Breast epithelium (tissue), 4 donors: ENCODE measurements around the gene HPSE. TPM values are rescaled to one million over a fixed set of nuclear protein-coding genes. Genes with fewer than 3 reads are reported as not detected.

Experiments
- DNase-seq, 2 donors: peaks; one replicate each; pipeline ENCODE4 v3.0.0-alpha.2; 2019; ENCODE audit warnings: low spot score in 2 of 2
- H3K27ac ChIP-seq, 2 donors: fragments of 200-600 bp; sonication (generic) in 1 of 2; one replicate each; pipeline ENCODE4 v1.5.1; 2016 to 2019; ENCODE audit warnings: mild to moderate bottlenecking in 1 of 2
- H3K27me3 ChIP-seq, 2 donors: fragments of 200-600 bp; sonication (generic) in 1 of 2; one replicate each; pipeline versions ENCODE4 v1.5.1 to v1.6.0; 2017 to 2019; ENCODE audit warnings: control low read depth in 1 of 2, mild to moderate bottlenecking in 1 of 2
- H3K36me3 ChIP-seq: fragments of 200-600 bp; one replicate; pipeline ENCODE4 v1.5.1; 2019
- H3K4me1 ChIP-seq, 2 donors: fragments of 200-600 bp; sonication (generic); one replicate each; pipeline ENCODE4 v1.5.1; 2016 to 2019; ENCODE audit warnings: control low read depth in 1 of 2
- H3K4me3 ChIP-seq, 3 donors: fragments of 200-600 bp; sonication (generic); 1 replicate in 2 of 3; 2 replicates in 1 of 3; pipeline ENCODE4 v1.5.1; 2016 to 2019; ENCODE audit warnings: mild to moderate bottlenecking in 3 of 3, moderate library complexity in 2 of 3
- H3K9me3 ChIP-seq, 2 donors: fragments of 200-600 bp; sonication (generic) in 1 of 2; one replicate each; pipeline ENCODE4 v1.5.1; 2016 to 2019; ENCODE audit warnings: control low read depth in 1 of 2
- POLR2A ChIP-seq: fragments of 450-650 bp; IDR thresholded peaks from one replicate; pipeline ENCODE4 v1.6.1; 2016; ENCODE audit warnings: antibody characterized with exemption, mild to moderate bottlenecking, moderate library complexity
- POLR2AphosphoS5 ChIP-seq, 3 donors: sonication (generic); formaldehyde crosslinking; IDR thresholded peaks; one replicate each; pipeline ENCODE4 v1.6.1; 2017; ENCODE audit warnings: antibody characterized with exemption in 3 of 3
- intact Hi-C: fragments of 100-400 bp; cut with DNase I; formaldehyde crosslinking; loops from one replicate; pipeline ENCODE4 v1.15.1; 2023; ENCODE audit warnings: low total_unique reads
- total RNA-seq, 3 donors: library from RNA; depleted of rRNA; stranded (reverse); fragments of >200 nt; gene quantifications; one replicate each; pipeline ENCODE4 v1.1.0, GENCODE V29; 2016
- TF ChIP-seq, protein P1 (sequence below), 3 donors: fragments of 450-650 bp; IDR thresholded peaks; one replicate each; pipeline ENCODE4 v1.5.1; 2016 to 2017; ENCODE audit warnings: antibody characterized with exemption in 3 of 3, mild to moderate bottlenecking in 3 of 3, moderate library complexity in 3 of 3

Gene HPSE
- total RNA-seq, 3 donors from 2014 or later = 1.3 to 3.8 (median 1.6) TPM

DNA sequence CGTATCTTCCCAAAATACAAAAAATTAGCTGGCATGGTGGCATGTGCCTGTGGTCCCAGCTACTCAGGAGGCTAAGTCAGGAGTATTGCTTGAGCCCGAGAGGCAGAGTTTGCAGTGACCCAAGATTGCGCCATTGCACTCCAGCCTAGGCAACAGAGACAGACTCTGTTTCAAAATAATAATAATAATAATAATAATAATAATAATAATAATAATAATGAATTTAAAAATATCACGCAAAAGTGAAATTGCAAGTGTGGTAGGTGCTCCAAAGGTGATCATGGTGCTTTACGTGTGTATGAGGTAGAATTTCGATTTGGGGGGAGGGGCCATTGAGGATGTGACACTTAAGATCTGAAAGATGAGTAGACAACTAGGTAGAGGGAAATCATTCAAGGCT lies 4.9 kb upstream of the HPSE start:
- no peaks in the 10 kb centered on the region for H3K27me3 ChIP-seq
- intact Hi-C loops = no loop called here
- H3K4me3 ChIP-seq = no peak overlapping the region
- no peaks in the 10 kb centered on the region for H3K36me3 ChIP-seq
- DNase-seq = no peak
- no peaks in the 10 kb centered on the region for H3K9me3 ChIP-seq
- H3K4me1 ChIP-seq = peaks cover under 1 to 2% of the 10 kb centered on the region in 2 donors
- no peak overlapping the region for H3K27ac ChIP-seq
- TF ChIP-seq POLR2A (no peak), POLR2AphosphoS5 (IDR thresholded peaks at IDR 0.05) (no peak)
- TF ChIP-seq, protein P1, sequence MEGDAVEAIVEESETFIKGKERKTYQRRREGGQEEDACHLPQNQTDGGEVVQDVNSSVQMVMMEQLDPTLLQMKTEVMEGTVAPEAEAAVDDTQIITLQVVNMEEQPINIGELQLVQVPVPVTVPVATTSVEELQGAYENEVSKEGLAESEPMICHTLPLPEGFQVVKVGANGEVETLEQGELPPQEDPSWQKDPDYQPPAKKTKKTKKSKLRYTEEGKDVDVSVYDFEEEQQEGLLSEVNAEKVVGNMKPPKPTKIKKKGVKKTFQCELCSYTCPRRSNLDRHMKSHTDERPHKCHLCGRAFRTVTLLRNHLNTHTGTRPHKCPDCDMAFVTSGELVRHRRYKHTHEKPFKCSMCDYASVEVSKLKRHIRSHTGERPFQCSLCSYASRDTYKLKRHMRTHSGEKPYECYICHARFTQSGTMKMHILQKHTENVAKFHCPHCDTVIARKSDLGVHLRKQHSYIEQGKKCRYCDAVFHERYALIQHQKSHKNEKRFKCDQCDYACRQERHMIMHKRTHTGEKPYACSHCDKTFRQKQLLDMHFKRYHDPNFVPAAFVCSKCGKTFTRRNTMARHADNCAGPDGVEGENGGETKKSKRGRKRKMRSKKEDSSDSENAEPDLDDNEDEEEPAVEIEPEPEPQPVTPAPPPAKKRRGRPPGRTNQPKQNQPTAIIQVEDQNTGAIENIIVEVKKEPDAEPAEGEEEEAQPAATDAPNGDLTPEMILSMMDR (IDR thresholded peaks at IDR 0.05) = no peak

DNA sequence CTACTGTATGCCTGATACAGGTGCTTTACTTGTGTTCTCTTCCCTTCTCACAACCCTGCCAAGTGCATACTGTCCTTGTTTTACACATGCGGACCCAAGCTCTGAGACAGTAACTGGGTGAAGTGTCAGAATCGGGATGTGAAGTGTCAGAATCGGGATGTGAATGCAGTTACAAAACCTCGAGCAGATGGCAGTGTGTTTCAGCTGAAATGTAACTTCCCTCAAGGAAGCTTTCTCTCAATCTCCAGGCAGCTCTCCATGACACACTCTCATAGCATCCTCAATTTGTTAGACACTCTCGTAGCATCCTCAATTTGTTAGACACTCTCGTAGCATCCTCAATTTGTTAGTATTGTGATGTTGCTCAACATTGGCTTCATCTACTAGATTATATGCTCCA lies 1.1 kb upstream of the HPSE start:
- TF ChIP-seq, protein P1 (IDR thresholded peaks at IDR 0.05) = no peak
- TF ChIP-seq POLR2AphosphoS5 (IDR thresholded peaks at IDR 0.05) (no peak), POLR2A (no peak)
- peaks cover 0 to 13% of the 10 kb centered on the region in 2 donors for H3K27me3 ChIP-seq
- intact Hi-C loops = no loop called here
- peaks cover 2 to 7% of the 10 kb centered on the region in 2 donors for H3K4me1 ChIP-seq
- no peaks in the 10 kb centered on the region for H3K9me3 ChIP-seq
- no peak overlapping the region for H3K4me3 ChIP-seq
- no peaks in the 10 kb centered on the region for H3K36me3 ChIP-seq
- H3K27ac ChIP-seq = no peak overlapping the region
- no peak for DNase-seq

DNA sequence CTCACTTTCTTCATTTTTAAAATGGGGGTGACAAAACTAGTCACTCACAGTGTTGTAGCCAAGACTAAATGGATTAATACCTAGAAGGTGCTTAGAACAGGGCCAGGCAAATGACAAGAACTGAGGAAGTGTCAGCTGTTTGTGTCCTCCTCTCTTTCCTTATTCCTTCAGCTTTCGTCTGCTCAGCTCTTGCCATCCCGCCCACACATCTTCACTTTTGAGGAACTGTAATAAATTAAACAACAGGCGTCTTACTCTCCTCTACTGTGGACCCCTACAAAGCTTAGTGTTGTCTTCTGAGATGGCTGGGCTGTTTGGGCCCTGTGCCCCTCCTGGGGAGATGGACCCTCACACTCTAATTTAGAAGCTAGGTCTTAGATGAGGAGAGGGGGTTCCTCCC lies 2.7 kb downstream of the HPSE start:
- no peak overlapping the region for H3K27ac ChIP-seq
- no peaks in the 10 kb centered on the region for H3K36me3 ChIP-seq
- H3K27me3 ChIP-seq = peaks cover 0 to 13% of the 10 kb centered on the region in 2 donors
- TF ChIP-seq POLR2AphosphoS5 (IDR thresholded peaks at IDR 0.05) (no peak), POLR2A (no peak)
- TF ChIP-seq, protein P1 (IDR thresholded peaks at IDR 0.05) = no peak
- H3K4me1 ChIP-seq = peaks cover 2 to 7% of the 10 kb centered on the region in 2 donors
- no peak for DNase-seq
- intact Hi-C loops = no loop called here
- H3K4me3 ChIP-seq = no peak overlapping the region
- no peaks in the 10 kb centered on the region for H3K9me3 ChIP-seq

DNA sequence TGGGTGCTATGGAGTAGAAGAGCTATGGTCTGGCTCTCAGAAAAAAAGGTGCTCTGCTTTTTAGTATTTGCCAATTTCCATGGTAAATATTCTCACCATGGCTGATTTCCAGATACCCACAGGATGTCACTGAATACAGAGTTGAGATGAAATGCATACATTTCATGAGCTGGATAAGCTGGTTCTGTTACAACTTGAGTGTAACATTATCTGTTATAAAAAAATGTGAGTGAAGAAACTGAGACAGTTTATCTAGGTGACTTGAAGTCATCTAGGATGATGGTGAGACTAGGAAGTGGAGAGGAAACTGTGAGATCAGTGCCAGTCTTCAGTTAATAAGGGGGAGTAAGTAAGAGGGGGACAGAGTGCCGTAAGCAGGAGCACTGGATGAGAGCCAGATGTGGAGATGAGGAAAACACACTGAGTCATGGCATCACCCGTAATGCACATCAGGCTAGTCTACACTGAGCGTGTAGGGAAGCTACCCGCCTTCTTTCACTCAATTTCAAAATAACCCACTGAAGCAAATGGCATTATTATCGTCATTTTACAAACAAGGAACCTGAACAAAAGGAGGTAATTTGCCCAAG lies 5.0 kb downstream of the HPSE start:
- no peak overlapping the region for H3K27ac ChIP-seq
- TF ChIP-seq POLR2A = no peak
- TF ChIP-seq, protein P1 (IDR thresholded peaks at IDR 0.05) = no peak
- no peak for TF ChIP-seq POLR2AphosphoS5 (IDR thresholded peaks at IDR 0.05)
- H3K4me1 ChIP-seq = peaks cover 0 to 7% of the 10 kb centered on the region in 2 donors
- intact Hi-C loops = no loop called here
- no peak overlapping the region for H3K4me3 ChIP-seq
- DNase-seq = no peak
- no peaks in the 10 kb centered on the region for H3K36me3 ChIP-seq
- no peaks in the 10 kb centered on the region for H3K9me3 ChIP-seq
- H3K27me3 ChIP-seq = peaks cover 0 to 13% of the 10 kb centered on the region in 2 donors

DNA sequence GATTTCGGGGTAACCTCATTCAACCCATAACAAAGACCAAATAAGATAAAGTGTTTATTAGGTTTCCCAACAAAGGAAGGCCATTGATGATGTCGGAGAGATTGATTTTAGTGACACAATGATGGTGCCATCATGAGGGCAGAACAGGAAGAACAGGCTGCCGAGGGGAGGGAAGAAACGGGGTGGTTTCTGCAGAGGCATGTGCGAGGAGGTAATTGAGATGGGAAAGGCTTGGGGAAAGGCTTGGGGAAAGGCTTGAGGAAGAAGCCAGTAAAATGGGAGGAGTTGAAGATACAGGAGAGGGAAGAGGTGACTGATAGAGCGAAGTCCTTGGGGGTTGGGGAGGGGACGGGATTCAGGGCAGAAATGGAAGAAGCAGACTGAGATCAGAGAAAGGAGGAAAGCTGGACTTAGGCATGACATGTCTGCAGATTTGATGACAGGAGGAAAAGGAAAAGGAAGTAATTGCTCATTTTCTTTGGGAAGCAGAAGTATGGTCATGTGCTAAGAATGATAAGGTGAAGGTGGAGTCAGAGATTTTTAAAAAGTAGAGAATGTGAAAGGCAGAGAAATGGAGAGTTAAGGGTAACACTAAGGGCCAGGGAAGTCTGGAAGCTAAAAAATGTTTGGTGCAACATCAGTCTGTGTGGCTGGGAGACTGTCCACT lies 6.0 kb downstream of the HPSE start:
- DNase-seq = no peak
- no peaks in the 10 kb centered on the region for H3K4me1 ChIP-seq
- peaks cover 0 to 13% of the 10 kb centered on the region in 2 donors for H3K27me3 ChIP-seq
- no peaks in the 10 kb centered on the region for H3K36me3 ChIP-seq
- TF ChIP-seq, protein P1 (IDR thresholded peaks at IDR 0.05) = no peak
- TF ChIP-seq POLR2A (no peak), POLR2AphosphoS5 (IDR thresholded peaks at IDR 0.05) (no peak)
- no peak overlapping the region for H3K27ac ChIP-seq
- intact Hi-C loops = no loop called here
- H3K4me3 ChIP-seq = no peak overlapping the region
- H3K9me3 ChIP-seq = no peaks in the 10 kb centered on the region
